Chondrocyte (in vitro differentiated cells): ENCODE results near the gene WASF3. TPM values are rescaled to one million over a fixed set of nuclear protein-coding genes. Genes with fewer than 3 reads are reported as not detected.

Experiments used
- DNase-seq: peaks from one replicate; pipeline ENCODE4 v3.0.0; 2021; ENCODE audit warnings: mixed read lengths, low spot score
- H3K27ac Mint-ChIP-seq: one replicate; pipeline ENCODE4 v1.8.0; 2021; ENCODE audit warnings: mild to moderate bottlenecking, moderate library complexity, mixed read lengths; ENCODE audit not compliant: unreplicated experiment
- H3K27me3 Mint-ChIP-seq: 2 replicates; pipeline ENCODE4 v1.8.0; 2021; ENCODE audit warnings: low read depth, mixed read lengths
- H3K36me3 Mint-ChIP-seq: 2 replicates; pipeline ENCODE4 v1.8.0; 2021; ENCODE audit warnings: low read depth, mixed read lengths
- H3K4me1 Mint-ChIP-seq: 2 replicates; pipeline ENCODE4 v1.8.0; 2021; ENCODE audit warnings: low read depth, mild to moderate bottlenecking, mixed read lengths
- H3K4me3 Mint-ChIP-seq: one replicate; pipeline ENCODE4 v1.8.0; 2021; ENCODE audit warnings: mild to moderate bottlenecking, moderate library complexity, mixed read lengths; ENCODE audit not compliant: unreplicated experiment
- H3K9me3 Mint-ChIP-seq: 2 replicates; pipeline ENCODE4 v1.8.0; 2021; ENCODE audit warnings: low read depth, mixed read lengths
- CTCF ChIP-seq: fragments of 200-600 bp; sonication (generic); IDR thresholded peaks from 2 replicates; pipeline ENCODE4 v1.5.0; 2021; ENCODE audit warnings: antibody characterized with exemption, mild to moderate bottlenecking, moderate library complexity
- total RNA-seq: library from RNA; stranded (reverse); gene quantifications from 3 replicates; pipeline ENCODE4 v1.2.1, GENCODE V29; 2021

The WASF3 gene
- total RNA-seq, 1 donor from 2014 or later, result 23.6 TPM

DNA sequence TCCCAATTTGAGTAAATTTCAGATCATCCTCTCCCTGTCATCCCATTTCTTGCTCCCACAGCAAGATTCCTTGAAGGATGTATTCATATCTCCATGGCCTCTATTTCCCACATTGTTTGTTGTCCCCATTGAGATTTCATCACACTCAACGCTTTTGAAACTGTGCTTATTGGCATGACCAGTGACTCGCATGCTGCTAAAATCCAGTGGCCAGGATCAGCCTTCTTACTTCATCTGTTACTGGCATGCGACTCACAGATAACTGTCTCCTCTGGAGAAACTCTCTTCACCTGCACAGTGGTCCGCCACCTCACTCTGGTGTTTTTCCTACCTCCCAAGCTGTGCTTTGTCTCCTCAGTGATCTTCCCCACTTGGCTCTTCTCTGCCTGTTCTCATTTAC, 95.8 kb downstream of the WASF3 start:
- Mint-ChIP-seq H3K36me3 (peaks cover 11% of the 10 kb centered on the region), H3K4me3 (no peak overlapping the region), H3K27ac (no peak overlapping the region), H3K4me1 (no peaks in the 10 kb centered on the region), H3K9me3 (peaks cover 16% of the 10 kb centered on the region), H3K27me3 (no peaks in the 10 kb centered on the region)
- no peak for TF ChIP-seq CTCF
- no peak for DNase-seq

GRCh38 chr13:26653842-26654241, 96.4 kb downstream of the WASF3 start:
- H3K4me3 Mint-ChIP-seq, result no peak overlapping the region
- no peak overlapping the region for H3K27ac Mint-ChIP-seq
- no peak for TF ChIP-seq CTCF
- no peaks in the 10 kb centered on the region for H3K4me1 Mint-ChIP-seq
- H3K9me3 Mint-ChIP-seq, result peaks cover 16% of the 10 kb centered on the region
- H3K36me3 Mint-ChIP-seq, result peaks cover 11% of the 10 kb centered on the region
- no peak for DNase-seq
- no peaks in the 10 kb centered on the region for H3K27me3 Mint-ChIP-seq

- peak; percentile 57 for TF ChIP-seq CTCF
- Mint-ChIP-seq H3K9me3 (no peaks in the 10 kb centered on the region), H3K4me3 (no peak overlapping the region), H3K27ac (no peak overlapping the region), H3K4me1 (no peaks in the 10 kb centered on the region), H3K36me3 (no peaks in the 10 kb centered on the region), H3K27me3 (no peaks in the 10 kb centered on the region)
- DNase-seq, result no peak
These were observed 99.4 kb downstream of the WASF3 start for GRCh38 chr13:26656919-26657318.

DNA sequence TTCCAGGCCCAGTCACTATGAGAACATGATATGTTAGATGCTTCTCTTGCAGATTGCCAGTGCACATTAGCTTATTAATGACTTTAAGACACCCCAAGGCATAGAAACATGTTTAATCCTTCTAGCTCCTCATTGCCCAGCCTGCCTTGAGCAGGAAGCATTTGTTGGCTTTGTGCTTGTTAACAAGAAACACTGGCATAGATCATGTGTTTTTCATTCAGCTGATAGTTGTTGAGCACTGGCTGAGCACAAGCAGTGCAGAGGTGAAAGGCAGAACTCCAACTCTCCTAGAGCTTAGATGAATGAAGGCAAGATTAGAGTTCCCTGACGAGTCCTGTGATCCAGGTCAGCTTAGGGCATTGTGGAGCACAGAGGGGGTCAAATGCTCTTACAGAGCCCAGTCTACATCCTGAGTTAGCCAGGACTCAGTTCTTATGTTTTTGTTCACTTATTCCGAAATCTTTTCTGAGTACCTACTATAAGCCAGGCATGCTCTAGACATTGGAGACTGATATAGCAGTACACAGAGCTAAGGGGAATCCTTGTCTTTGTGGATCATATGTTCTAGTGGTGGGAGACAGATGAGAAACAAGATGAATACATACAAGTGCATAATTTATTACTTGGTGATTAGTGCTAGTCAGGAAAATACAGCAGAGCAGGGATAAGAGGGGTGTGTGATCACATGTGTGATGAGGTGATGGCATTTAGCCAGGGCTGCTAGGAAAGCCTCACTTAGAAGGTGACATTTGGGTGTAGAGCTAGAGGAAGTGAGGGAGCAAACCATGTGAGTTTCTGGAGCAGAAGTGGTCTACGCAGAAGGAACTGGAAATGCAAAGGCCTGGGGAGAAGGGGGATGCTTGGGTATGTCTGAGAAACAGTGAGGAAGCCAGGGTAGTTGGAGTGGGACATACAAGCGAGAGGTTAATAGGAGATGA, 101.2 kb downstream of the WASF3 start:
- no peak for DNase-seq
- TF ChIP-seq CTCF, result no peak
- H3K4me1 Mint-ChIP-seq, result peaks cover 2% of the 10 kb centered on the region
- H3K27me3 Mint-ChIP-seq, result no peaks in the 10 kb centered on the region
- no peak overlapping the region for H3K27ac Mint-ChIP-seq
- H3K4me3 Mint-ChIP-seq, result no peak overlapping the region
- no peaks in the 10 kb centered on the region for H3K9me3 Mint-ChIP-seq
- H3K36me3 Mint-ChIP-seq, result no peaks in the 10 kb centered on the region

DNA sequence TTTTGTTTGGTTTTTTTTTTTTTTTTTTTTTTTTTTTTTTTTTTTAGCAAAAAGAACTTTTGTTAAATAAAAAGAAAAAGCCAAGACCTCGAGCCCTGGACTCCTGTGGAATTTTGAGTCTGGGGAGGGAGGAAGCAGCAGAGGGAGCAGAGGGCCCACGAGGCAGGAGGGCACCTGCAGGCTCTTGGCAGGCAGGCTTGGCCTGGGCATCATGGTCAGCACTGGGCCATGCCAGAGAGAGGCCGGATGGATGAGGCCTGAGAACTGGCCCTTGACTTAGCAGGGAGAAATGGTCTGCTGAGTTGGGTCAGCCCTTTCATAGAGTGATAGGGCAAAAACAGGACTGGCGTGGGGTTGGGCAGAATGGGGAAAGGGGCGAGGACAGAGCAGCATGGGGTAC, 102.7 kb downstream of the WASF3 start:
- TF ChIP-seq CTCF, result no peak
- no peak for DNase-seq
- Mint-ChIP-seq H3K36me3 (no peaks in the 10 kb centered on the region), H3K4me3 (no peak overlapping the region), H3K4me1 (peaks cover 8% of the 10 kb centered on the region), H3K9me3 (no peaks in the 10 kb centered on the region), H3K27me3 (no peaks in the 10 kb centered on the region), H3K27ac (no peak overlapping the region)
